Measurements from ENCODE around the gene PGS1.

Gene PGS1

DNA sequence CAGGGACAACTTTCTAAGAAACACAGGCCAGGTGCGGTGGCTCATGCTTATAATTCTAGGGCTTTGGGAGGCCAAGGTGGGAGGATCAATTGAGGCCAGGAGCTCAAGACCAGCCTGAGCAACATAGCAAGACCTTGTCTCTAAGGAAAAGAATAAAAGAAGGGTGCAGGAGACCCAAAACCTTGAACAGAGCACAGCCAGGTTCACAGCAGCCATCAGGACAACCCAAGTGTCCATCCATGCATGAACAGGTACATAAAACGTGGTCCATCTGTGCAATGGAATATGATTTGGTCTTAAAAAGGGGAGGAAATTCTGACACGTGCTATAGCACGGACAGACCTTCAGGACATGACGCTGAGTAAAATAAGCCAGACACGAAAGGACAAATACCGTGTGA is 91.0 kb downstream of the PGS1 start:
- TF ChIP-seq, protein P1, sequence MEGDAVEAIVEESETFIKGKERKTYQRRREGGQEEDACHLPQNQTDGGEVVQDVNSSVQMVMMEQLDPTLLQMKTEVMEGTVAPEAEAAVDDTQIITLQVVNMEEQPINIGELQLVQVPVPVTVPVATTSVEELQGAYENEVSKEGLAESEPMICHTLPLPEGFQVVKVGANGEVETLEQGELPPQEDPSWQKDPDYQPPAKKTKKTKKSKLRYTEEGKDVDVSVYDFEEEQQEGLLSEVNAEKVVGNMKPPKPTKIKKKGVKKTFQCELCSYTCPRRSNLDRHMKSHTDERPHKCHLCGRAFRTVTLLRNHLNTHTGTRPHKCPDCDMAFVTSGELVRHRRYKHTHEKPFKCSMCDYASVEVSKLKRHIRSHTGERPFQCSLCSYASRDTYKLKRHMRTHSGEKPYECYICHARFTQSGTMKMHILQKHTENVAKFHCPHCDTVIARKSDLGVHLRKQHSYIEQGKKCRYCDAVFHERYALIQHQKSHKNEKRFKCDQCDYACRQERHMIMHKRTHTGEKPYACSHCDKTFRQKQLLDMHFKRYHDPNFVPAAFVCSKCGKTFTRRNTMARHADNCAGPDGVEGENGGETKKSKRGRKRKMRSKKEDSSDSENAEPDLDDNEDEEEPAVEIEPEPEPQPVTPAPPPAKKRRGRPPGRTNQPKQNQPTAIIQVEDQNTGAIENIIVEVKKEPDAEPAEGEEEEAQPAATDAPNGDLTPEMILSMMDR (IDR thresholded peaks at IDR 0.05; ENCODE audit: low read depth, low read length, missing control alignments) = no peak
- no peak overlapping the region for H3K4me3 ChIP-seq (ENCODE audit: low read depth, low read length)
- no peak for DNase-seq
- no peak overlapping the region for H3K27ac ChIP-seq
- H3K36me3 ChIP-seq (replicated peaks) = no peaks in the 10 kb centered on the region
- peaks cover 3% of the 10 kb centered on the region for H3K27me3 ChIP-seq (replicated peaks)
- in situ Hi-C loops (cut with HindIII; ENCODE audit: low pct_ligation_motif_present, low sequenced_read_pairs) = no loop called here

DNA sequence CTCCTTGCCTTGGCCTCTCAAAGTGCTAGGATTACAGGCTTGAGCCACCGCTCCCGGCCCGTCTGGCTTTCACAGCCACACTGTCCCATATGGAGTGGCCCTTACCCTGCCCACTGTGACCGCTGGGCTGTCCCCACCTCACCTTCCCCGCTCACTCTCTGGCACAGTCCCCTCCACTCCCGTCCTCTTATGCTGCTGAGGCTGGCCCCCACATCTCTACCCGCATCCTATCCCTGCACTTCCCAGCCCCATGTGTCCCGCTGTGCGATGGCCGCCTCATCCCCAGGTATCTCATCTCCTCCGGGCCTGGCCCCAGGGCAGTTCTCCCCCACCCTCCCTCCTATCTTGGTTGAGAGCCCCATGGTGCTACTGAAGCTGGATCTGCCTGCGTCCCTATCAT is 93.2 kb downstream of the PGS1 start:
- no peak for DNase-seq
- Histone ChIP-seq H3K36me3 (replicated peaks) (no peaks in the 10 kb centered on the region), H3K27ac (no peak overlapping the region), H3K4me3 (ENCODE audit: low read depth, low read length) (no peak overlapping the region), H3K27me3 (replicated peaks) (peaks cover 3% of the 10 kb centered on the region)
- in situ Hi-C loops (cut with HindIII; ENCODE audit: low pct_ligation_motif_present, low sequenced_read_pairs) = no loop called here
- TF ChIP-seq, protein P1 (IDR thresholded peaks at IDR 0.05; ENCODE audit: low read depth, low read length, missing control alignments) = no peak

DNA sequence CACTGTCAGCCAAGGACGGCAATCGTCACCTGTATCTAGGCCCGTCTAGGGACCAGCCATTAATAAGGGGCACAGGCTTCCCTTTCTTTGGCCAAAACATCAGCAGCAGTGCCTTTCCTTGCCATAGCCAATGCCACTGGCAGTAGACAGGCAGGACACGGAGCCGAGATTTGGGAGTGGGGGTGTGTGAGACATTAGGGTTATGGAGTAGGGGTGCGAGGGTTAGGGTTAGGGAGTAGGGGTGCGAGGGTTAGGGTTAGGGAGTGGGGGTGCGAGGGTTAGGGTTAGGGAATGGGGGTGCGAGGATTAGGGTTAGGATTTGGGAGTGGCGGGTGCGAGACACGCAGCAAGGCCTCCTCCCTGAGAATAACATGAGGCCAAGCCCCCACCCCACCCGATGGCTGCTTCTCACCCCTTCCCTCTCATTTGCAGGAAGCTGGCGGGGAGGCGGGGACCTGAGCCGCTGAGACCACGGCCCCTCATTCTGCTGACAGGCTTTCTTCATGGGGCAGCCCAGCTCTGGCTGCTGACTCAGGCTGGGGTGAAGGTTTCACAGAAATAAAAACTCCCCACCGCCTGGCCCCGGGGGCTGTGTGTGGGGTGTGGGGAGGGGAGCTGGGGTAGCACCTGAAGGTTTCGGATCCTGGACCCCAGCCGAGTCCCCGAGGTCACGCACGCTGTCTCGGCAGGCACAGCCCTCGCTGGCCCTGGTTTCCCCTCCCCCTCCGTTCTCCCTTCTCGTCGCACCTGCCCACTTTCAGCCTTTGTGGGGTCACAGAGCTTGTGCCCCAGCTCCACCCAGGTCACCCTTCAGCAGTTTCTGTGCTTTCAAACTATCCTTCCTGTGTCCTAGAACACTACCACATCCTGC is 93.8 kb downstream of the PGS1 start:
- in situ Hi-C loops (cut with HindIII; ENCODE audit: low pct_ligation_motif_present, low sequenced_read_pairs) = no loop called here
- Histone ChIP-seq H3K36me3 (replicated peaks) (no peaks in the 10 kb centered on the region), H3K27ac (no peak overlapping the region), H3K27me3 (replicated peaks) (peaks cover 3% of the 10 kb centered on the region), H3K4me3 (ENCODE audit: low read depth, low read length) (no peak overlapping the region)
- TF ChIP-seq, protein P1 (IDR thresholded peaks at IDR 0.05; ENCODE audit: low read depth, low read length, missing control alignments) = no peak
- no peak for DNase-seq

DNA sequence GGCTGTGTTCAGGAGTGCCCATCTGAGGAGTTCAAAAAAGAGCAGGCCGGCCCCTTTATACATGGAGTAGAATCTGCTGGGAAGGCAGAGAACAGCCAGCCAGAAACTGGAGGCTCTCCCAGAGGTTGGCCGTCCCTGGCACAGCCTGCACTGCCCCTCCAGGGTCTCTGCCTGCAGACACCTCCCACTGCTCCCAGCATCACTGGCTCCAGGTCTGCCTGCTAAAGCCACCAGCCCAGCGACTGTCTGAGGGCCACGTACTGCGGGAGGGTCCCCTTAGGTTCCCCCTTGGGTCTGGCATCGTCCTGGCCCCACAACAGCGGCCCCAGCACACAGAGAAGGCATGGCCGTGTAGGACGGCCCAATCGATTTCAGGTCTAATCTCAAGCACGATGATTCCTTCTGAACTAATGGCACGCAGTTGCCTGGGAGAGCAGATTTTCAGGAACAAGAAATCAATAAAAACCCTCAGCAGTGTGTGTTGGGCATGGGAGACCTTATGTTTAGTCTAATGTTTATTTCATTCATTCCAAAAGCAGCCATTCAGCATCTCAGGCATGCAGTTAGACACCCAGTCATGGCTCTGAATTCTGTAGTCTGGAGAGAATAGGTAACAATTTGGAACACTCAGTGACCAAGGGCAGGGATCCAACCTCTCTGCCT is 95.6 kb downstream of the PGS1 start:
- no peak overlapping the region for H3K27ac ChIP-seq
- in situ Hi-C loops (cut with HindIII; ENCODE audit: low pct_ligation_motif_present, low sequenced_read_pairs) = no loop called here

More for the DNA sequence above, 95.6 kb downstream of the PGS1 start:
- H3K4me3 ChIP-seq (ENCODE audit: low read depth, low read length) = no peak overlapping the region
- peaks cover 3% of the 10 kb centered on the region for H3K27me3 ChIP-seq (replicated peaks)
- no peaks in the 10 kb centered on the region for H3K36me3 ChIP-seq (replicated peaks)
- no peak for DNase-seq
- TF ChIP-seq, protein P1 (IDR thresholded peaks at IDR 0.05; ENCODE audit: low read depth, low read length, missing control alignments) = no peak

Data from brain microvascular endothelial cell (primary cell).